Ovary (tissue), 9 donors: Measurements from ENCODE around the gene CNNM4. TPM values are rescaled to one million over a fixed set of nuclear protein-coding genes. Genes with fewer than 3 reads are reported as not detected.

ENCODE experiments used
- DNase-seq, 5 donors: peaks; one replicate each; pipeline ENCODE4 v3.0.0-alpha.2; 2019 to 2020
- H3K27ac ChIP-seq, 2 donors: fragments of 200-600 bp; one replicate each; pipeline versions ENCODE4 v1.5.1 to v1.8.0; 2019 to 2022
- H3K27me3 ChIP-seq: fragments of 200-600 bp; one replicate; pipeline ENCODE4 v1.8.0; 2022
- H3K36me3 ChIP-seq: fragments of 200-600 bp; sonication (generic); one replicate; pipeline ENCODE4 v1.5.1; 2019
- H3K4me1 ChIP-seq: one replicate; pipeline ENCODE4 v1.8.1; 2013; ENCODE audit warnings: mild to moderate bottlenecking, moderate library complexity; ENCODE audit not compliant: insufficient read depth
- H3K4me3 ChIP-seq: fragments of 200-600 bp; sonication (generic); one replicate; pipeline ENCODE4 v1.5.1; 2017
- H3K9me3 ChIP-seq, 2 donors: fragments of 200-600 bp in 1 of 2; sonication (generic) in 1 of 2; one replicate each; pipeline versions ENCODE4 v1.5.1 to v1.8.1; 2013 to 2019; ENCODE audit warnings: mild to moderate bottlenecking in 1 of 2, moderate library complexity in 1 of 2
- EP300 ChIP-seq: sonication (generic); formaldehyde crosslinking; IDR thresholded peaks from one replicate; pipeline ENCODE4 v1.6.1; 2017; ENCODE audit warnings: antibody characterized with exemption
- POLR2A ChIP-seq: fragments of 450-650 bp; IDR thresholded peaks from one replicate; pipeline ENCODE4 v1.6.1; 2017; ENCODE audit warnings: antibody characterized with exemption, mild to moderate bottlenecking, moderate library complexity
- WGBS, 3 donors: extraction: QIAGEN DNeasy Blood & Tissue Kit in 1 of 3; methylation state at CpG; one replicate each; pipeline versions ENCODE4 v1.1.5 to v1.1.7; 2013 to 2017; 5-methylcytosine and 5-hydroxymethylcytosine counted together
- intact Hi-C, 4 donors: fragments of 100-400 bp; cut with DNase I; formaldehyde crosslinking; loops; one replicate each; pipeline versions ENCODE4 v1.11.0 to v1.15.1; 2022 to 2023
- polyA plus RNA-seq, 2 donors: library from polyadenylated mRNA; stranded (reverse); fragments of 200-250 nt in 1 of 2; fragments of 350-450 nt in 1 of 2; fragmentation: Illumina TruSeq in 1 of 2; extraction: RNeasy Lipid Tissue Mini Kit (QIAGEN cat#74804) in 1 of 2; gene quantifications; one replicate each; pipeline ENCODE4 v1.2.3, GENCODE V29; 2013 to 2014
- total RNA-seq, 7 donors: library from RNA; depleted of rRNA in 2 of 7; stranded (reverse); fragments of >200 nt in 2 of 7; fragmentation: NEBNext Ultra II Directional in 3 of 7; extraction: Animal tissue kit (Norgen Biotek cat#: 25700) in 3 of 7; gene quantifications; one replicate each; pipeline versions ENCODE4 v1.1.0 to v1.2.4, GENCODE V29; 2016 to 2023
- TF ChIP-seq, protein P1 (sequence below), 3 donors: fragments of 450-650 bp in 2 of 3; fragments of 200-600 bp in 1 of 3; IDR thresholded peaks; one replicate each; pipeline versions ENCODE4 v1.5.1 to v1.8.0; 2016 to 2022; ENCODE audit warnings: antibody characterized with exemption in 3 of 3, mild to moderate bottlenecking in 1 of 3
- donor health status: DM: no; HTN: no; CAD: no; lungs with moderate emphysema.
- donor health status: DM: no; HTN: no; CAD: no.
- donor health status: Bipolar disorder and iron deficiency.
- donor health status: DM: yes; HTN: yes; CAD: no.
- donor health status: DM: no; HTN: no; CAD: no.
- donor health status: DM: yes; HTN: yes; CAD: no.

Gene CNNM4
- total and polyA plus RNA-seq, 9 donors: 2.7 to 8.3 (median 7.0) TPM

DNA sequence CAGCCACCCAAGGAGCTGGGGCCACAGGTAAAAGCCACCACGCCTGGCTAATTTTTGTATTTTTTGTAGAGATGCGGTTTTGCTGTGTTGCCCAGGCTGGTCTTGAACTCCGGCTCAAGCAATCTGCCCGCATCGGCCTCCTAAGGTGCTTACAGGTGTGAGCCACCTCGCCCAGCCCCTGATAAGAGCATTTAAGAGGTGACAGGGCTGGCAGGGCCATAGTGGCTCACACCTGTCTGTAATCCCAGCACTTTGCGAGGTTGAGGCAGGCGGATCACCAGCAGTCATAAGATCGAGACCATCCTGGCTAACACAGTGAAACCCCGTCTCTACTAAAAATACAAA, 46.4 kb downstream of the CNNM4 start:
- TF ChIP-seq, protein P1, sequence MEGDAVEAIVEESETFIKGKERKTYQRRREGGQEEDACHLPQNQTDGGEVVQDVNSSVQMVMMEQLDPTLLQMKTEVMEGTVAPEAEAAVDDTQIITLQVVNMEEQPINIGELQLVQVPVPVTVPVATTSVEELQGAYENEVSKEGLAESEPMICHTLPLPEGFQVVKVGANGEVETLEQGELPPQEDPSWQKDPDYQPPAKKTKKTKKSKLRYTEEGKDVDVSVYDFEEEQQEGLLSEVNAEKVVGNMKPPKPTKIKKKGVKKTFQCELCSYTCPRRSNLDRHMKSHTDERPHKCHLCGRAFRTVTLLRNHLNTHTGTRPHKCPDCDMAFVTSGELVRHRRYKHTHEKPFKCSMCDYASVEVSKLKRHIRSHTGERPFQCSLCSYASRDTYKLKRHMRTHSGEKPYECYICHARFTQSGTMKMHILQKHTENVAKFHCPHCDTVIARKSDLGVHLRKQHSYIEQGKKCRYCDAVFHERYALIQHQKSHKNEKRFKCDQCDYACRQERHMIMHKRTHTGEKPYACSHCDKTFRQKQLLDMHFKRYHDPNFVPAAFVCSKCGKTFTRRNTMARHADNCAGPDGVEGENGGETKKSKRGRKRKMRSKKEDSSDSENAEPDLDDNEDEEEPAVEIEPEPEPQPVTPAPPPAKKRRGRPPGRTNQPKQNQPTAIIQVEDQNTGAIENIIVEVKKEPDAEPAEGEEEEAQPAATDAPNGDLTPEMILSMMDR (IDR thresholded peaks at IDR 0.05): no peak
- TF ChIP-seq POLR2A (no peak), EP300 (no peak)
- no peak overlapping the region for H3K27ac ChIP-seq
- no peaks in the 10 kb centered on the region for H3K36me3 ChIP-seq
- H3K4me1 ChIP-seq: peaks cover 2% of the 10 kb centered on the region
- intact Hi-C loops: no loop called here
- no peaks in the 10 kb centered on the region for H3K9me3 ChIP-seq
- DNase-seq: no peak
- H3K4me3 ChIP-seq: no peak overlapping the region
- 95 to 97% (median 96%) methylated on average over 10 of the region's 10 CpGs for WGBS, 3 donors
- H3K27me3 ChIP-seq: no peaks in the 10 kb centered on the region

DNA sequence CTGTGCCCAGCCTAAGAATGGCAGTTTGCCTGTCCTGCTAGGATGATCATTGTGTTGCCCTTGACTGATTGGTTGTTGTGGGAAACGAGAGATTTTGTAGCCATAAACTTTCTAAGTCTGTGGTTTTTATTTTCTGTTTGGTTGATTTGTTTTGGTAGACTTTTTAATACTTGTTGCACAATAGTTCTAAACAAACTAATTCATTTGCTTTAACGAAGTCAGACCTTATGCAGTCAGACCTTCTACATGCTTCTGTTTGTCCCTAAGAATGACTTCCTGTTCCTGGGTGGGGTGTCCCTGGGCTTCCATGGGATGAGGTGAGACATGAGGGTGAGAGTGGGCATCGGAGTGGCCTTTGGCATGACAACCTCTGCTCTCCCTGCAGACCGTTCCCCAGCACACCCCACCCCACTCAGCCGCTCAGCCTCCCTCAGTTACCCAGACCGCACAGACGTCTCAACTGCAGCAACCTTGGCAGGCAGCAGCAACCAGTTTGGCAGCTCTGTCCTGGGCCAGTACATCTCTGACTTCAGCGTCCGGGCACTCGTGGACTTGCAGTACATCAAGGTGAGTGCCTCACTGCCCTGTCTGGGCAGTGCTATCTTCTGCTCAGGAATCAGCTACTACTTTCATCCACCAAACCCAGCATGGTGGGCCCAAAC, 47.6 kb downstream of the CNNM4 start:
- no peak for TF ChIP-seq POLR2A
- TF ChIP-seq EP300: no peak
- TF ChIP-seq, protein P1 (IDR thresholded peaks at IDR 0.05): no peak
- Histone ChIP-seq H3K4me1 (peaks cover 2% of the 10 kb centered on the region), H3K27me3 (no peaks in the 10 kb centered on the region), H3K27ac (no peak overlapping the region), H3K36me3 (no peaks in the 10 kb centered on the region), H3K9me3 (no peaks in the 10 kb centered on the region), H3K4me3 (no peak overlapping the region)
- intact Hi-C loops: no loop called here
- DNase-seq: no peak
- 53 to 66% (median 59%) methylated on average over 10 of the region's 10 CpGs for WGBS, 3 donors

DNA sequence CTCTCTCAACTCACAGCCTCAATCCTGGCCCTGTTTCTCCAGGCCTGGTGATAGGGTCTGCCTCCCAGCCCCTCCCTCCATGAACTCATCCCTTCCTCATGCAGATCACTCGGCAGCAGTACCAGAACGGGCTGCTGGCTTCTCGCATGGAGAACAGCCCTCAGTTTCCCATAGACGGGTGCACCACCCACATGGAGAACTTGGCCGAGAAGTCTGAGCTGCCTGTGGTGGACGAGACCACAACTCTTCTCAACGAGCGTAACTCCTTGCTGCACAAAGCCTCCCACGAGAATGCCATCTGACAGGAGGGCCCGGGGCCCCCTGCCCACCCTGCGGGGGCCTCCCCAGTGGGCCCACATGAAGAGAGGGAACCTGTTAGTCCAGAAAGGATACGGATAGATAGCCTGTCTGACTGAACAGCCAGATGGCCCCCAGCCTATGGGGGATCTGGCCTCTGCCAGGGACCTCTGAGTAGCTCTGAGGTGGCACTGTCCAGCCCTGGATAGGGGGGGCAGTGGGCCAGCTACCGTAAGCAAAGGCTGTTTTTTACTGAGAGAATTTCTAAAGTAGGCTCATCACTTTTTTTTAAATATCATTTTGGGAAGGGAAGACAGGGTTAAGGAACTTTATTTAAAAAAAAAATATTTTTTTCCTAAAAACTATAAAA, 48.6 kb downstream of the CNNM4 start:
- peaks cover 2% of the 10 kb centered on the region for H3K4me1 ChIP-seq
- DNase-seq: no peak
- H3K4me3 ChIP-seq: no peak overlapping the region
- 82 to 85% (median 83%) methylated on average over 13 of the region's 13 CpGs for WGBS, 3 donors
- no peaks in the 10 kb centered on the region for H3K36me3 ChIP-seq
- H3K9me3 ChIP-seq: no peaks in the 10 kb centered on the region
- H3K27ac ChIP-seq: no peak overlapping the region
- intact Hi-C loops: no loop called here
- TF ChIP-seq EP300 (no peak), POLR2A (no peak)
- TF ChIP-seq, protein P1 (IDR thresholded peaks at IDR 0.05): no peak
- H3K27me3 ChIP-seq: no peaks in the 10 kb centered on the region

GRCh38 chr2:96809951-96810782, 49.5 kb downstream of the CNNM4 start:
- peaks cover 2% of the 10 kb centered on the region for H3K4me1 ChIP-seq
- H3K27me3 ChIP-seq: no peaks in the 10 kb centered on the region
- DNase-seq: no peak
- no peaks in the 10 kb centered on the region for H3K36me3 ChIP-seq
- intact Hi-C loops: no loop called here
- H3K9me3 ChIP-seq: no peaks in the 10 kb centered on the region
- WGBS, 3 donors: 79 to 83% (median 81%) methylated on average over 12 of the region's 12 CpGs
- TF ChIP-seq EP300: no peak
- TF ChIP-seq, protein P1 (IDR thresholded peaks at IDR 0.05): no peak
- TF ChIP-seq POLR2A: no peak
- H3K27ac ChIP-seq: no peak overlapping the region
- H3K4me3 ChIP-seq: no peak overlapping the region
